PC-9 (cell line): ENCODE results near the gene KRT82. TPM values are rescaled to one million over a fixed set of nuclear protein-coding genes. Genes with fewer than 3 reads are reported as not detected.

Source experiments
- BruUV-seq: library from RNA; stranded (reverse); fragments of 400-500 nt; replicated peaks from 2 replicates; lab custom pipeline; 2021; lab: Mats Ljungman, UMichigan
- CTCF ChIA-PET: fragments of 300-600 bp; sonication (Branson Sonifier 250); formaldehyde crosslinking; loops from one replicate; lab custom pipeline; 2022; ENCODE audit warnings: antibody characterized with exemption; lab: Charles Lee
- POLR2A ChIA-PET: fragments of 300-600 bp; sonication (Branson Sonifier 250); formaldehyde crosslinking; loops from one replicate; lab custom pipeline; 2022; ENCODE audit warnings: antibody characterized with exemption; ENCODE audit not compliant: unreplicated experiment; lab: Charles Lee
- DNase-seq, 2 experiments: peaks; one replicate each; pipeline versions ENCODE4 v3.0.0 to v3.0.0-alpha.2; 2015 to 2022; ENCODE audit warnings: mixed read lengths in 1 of 2
- H2AFZ ChIP-seq: fragments of 200-600 bp; sonication (generic); 2 replicates; pipeline ENCODE4 v1.8.1; 2017; ENCODE audit warnings: antibody characterized with exemption
- H3F3A ChIP-seq: fragments of 200-600 bp; sonication (generic); 2 replicates; pipeline ENCODE4 v1.8.1; 2017; ENCODE audit warnings: antibody characterized with exemption, mild to moderate bottlenecking, low read depth; ENCODE audit not compliant: insufficient read depth
- H3K27ac ChIP-seq: fragments of 200-600 bp; sonication (generic); 2 replicates; pipeline ENCODE4 v1.6.1; 2016; ENCODE audit warnings: mixed run types
- H3K27me3 ChIP-seq: fragments of 200-600 bp; sonication (generic); 2 replicates; pipeline ENCODE4 v1.6.1; 2016; ENCODE audit warnings: low read depth, mixed run types; ENCODE audit not compliant: insufficient read depth
- H3K36me3 ChIP-seq: fragments of 200-600 bp; sonication (generic); 2 replicates; pipeline ENCODE4 v1.6.1; 2016; ENCODE audit warnings: low read depth, mixed run types
- H3K4me1 ChIP-seq: fragments of 200-600 bp; sonication (generic); replicated peaks from 2 replicates; pipeline ENCODE4 v1.6.1; 2016; ENCODE audit warnings: mixed run types; ENCODE audit not compliant: insufficient read depth
- H3K4me2 ChIP-seq: fragments of 200-600 bp; sonication (generic); 2 replicates; pipeline ENCODE4 v1.6.1; 2017; ENCODE audit warnings: mixed run types
- H3K4me3 ChIP-seq: fragments of 200-600 bp; sonication (generic); 2 replicates; pipeline ENCODE4 v1.6.1; 2016; ENCODE audit warnings: mixed run types
- H3K79me2 ChIP-seq: fragments of 200-600 bp; sonication (generic); 2 replicates; pipeline ENCODE4 v1.6.1; 2017; ENCODE audit warnings: low read depth, mixed run types
- H3K9me2 ChIP-seq: fragments of 200-600 bp; sonication (generic); 2 replicates; pipeline ENCODE4 v1.8.1; 2017; ENCODE audit warnings: mild to moderate bottlenecking; ENCODE audit not compliant: insufficient read depth
- H3K9me3 ChIP-seq: fragments of 200-600 bp; sonication (generic); 2 replicates; pipeline ENCODE4 v1.8.1; 2016; ENCODE audit warnings: low read depth; ENCODE audit not compliant: insufficient read depth
- H4K20me1 ChIP-seq: fragments of 200-600 bp; sonication (generic); 2 replicates; pipeline ENCODE4 v1.8.1; 2017; ENCODE audit not compliant: insufficient read depth
- EZH2 ChIP-seq: fragments of 200-600 bp; sonication (generic); IDR thresholded peaks from 2 replicates; pipeline ENCODE4 v1.8.0; 2017; ENCODE audit warnings: antibody characterized with exemption, low read depth
- intact Hi-C: fragments of 100-400 bp; cut with micrococcal nuclease; formaldehyde crosslinking; loops from one replicate; pipeline ENCODE4 v1.10.0; 2022; ENCODE audit not compliant: unreplicated experiment
- total RNA-seq: library from RNA; stranded (reverse); gene quantifications from 2 replicates; pipeline ENCODE4 v1.2.3, GENCODE V29; 2021
- TF ChIP-seq, protein P1 (sequence below): fragments of 200-600 bp; sonication (generic); conservative IDR thresholded peaks from 2 replicates; pipeline ENCODE4 v1.6.1; 2017; ENCODE audit warnings: mixed run types, antibody characterized with exemption, mild to moderate bottlenecking, moderate library complexity

Gene KRT82
- total RNA-seq, 1 experiment from 2014 or later: not detected

DNA sequence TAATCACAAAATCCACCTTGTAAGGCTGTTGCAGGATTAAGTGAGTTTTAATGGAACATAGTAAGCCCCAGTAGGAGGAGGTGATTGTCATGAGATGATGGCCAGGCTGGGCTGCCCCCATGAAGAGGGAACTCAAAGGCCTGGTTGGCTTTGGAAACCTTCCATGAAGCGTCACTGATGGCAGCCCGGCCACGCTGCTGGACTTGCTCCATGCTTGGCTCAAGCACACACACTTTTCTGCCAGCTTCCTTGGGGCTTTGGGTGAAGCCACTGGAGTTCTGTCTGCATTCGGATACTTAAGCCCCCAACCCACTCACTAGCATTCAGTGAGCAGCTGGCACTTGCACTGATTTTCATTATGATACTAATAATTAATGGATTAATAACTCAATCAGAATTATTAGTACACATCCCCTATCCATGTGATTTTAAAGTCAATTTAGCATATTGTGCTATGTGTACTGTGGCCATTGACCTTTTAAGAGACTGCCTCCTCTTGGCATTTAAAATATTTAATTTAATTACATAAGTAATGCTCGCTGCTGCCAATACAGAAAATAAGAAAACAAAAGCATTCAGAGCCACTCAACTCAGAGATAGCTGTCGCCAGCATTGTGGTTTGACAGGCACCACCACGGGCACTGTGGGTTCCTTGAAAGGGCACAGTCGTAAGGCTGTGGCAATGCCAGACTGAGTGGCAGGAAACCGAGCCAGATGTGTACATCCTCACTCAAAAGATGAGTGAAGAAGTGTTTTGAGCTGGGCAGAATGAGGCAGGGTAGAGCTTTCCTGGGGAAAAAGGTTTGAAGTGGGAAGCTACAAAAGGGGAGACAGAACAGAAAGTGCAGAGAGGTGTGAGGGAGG lies 54.7 kb downstream of the KRT82 start:
- Histone ChIP-seq H2AFZ (no peak overlapping the region), H3K9me2 (no peaks in the 10 kb centered on the region), H3K4me1 (peaks cover 6% of the 10 kb centered on the region), H3K27ac (no peak overlapping the region), H3F3A (peaks cover 6% of the 10 kb centered on the region), H3K36me3 (no peaks in the 10 kb centered on the region), H3K4me2 (no peak overlapping the region), H4K20me1 (no peaks in the 10 kb centered on the region), H3K27me3 (no peaks in the 10 kb centered on the region), H3K9me3 (no peaks in the 10 kb centered on the region), H3K4me3 (no peak overlapping the region), H3K79me2 (no peaks in the 10 kb centered on the region)
- intact Hi-C loops: no loop called here
- no peak for DNase-seq
- POLR2A ChIA-PET: interaction anchor here (0.6 kb wide), 1 partner anchor 454 kb away, joined by 8 read pairs; no protein-coding TSS in a partner anchor
- BruUV-seq: no TSS peak
- CTCF ChIA-PET: no interaction called here
- TF ChIP-seq, protein P1, sequence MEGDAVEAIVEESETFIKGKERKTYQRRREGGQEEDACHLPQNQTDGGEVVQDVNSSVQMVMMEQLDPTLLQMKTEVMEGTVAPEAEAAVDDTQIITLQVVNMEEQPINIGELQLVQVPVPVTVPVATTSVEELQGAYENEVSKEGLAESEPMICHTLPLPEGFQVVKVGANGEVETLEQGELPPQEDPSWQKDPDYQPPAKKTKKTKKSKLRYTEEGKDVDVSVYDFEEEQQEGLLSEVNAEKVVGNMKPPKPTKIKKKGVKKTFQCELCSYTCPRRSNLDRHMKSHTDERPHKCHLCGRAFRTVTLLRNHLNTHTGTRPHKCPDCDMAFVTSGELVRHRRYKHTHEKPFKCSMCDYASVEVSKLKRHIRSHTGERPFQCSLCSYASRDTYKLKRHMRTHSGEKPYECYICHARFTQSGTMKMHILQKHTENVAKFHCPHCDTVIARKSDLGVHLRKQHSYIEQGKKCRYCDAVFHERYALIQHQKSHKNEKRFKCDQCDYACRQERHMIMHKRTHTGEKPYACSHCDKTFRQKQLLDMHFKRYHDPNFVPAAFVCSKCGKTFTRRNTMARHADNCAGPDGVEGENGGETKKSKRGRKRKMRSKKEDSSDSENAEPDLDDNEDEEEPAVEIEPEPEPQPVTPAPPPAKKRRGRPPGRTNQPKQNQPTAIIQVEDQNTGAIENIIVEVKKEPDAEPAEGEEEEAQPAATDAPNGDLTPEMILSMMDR: no peak
- TF ChIP-seq EZH2: no peak

DNA sequence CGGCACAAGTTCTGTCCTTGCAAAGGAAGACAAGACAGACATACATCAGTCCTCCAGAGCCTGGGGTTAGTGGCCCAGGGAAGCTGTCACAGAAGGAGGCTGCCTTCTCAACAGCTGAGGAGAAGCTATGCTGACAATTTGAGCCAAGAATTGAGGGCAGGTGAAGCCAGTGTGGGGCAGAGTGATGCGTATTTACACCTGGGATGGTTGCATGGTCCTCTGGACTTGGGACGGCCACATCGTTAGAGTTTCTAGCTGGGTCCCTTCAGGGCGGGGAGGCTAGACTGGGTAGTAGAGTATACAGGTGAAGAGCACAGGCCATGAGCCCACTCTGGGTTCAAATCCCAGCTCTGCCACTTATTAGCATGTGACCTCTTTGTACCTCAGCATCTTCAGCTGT lies 55.3 kb downstream of the KRT82 start:
- ChIA-PET CTCF (no interaction called here), POLR2A (interaction anchor here (0.6 to 0.8 kb wide), 2 partner anchors 165 to 455 kb away, joined by 5 to 8 read pairs; no protein-coding TSS in a partner anchor)
- Histone ChIP-seq H3K27me3 (no peaks in the 10 kb centered on the region), H3K9me2 (no peaks in the 10 kb centered on the region), H3K4me2 (no peak overlapping the region), H3K36me3 (no peaks in the 10 kb centered on the region), H3K79me2 (no peaks in the 10 kb centered on the region), H3K9me3 (no peaks in the 10 kb centered on the region), H3K4me3 (no peak overlapping the region), H2AFZ (no peak overlapping the region), H4K20me1 (no peaks in the 10 kb centered on the region), H3K27ac (no peak overlapping the region), H3K4me1 (peaks cover 12% of the 10 kb centered on the region), H3F3A (peaks cover 13% of the 10 kb centered on the region)
- TF ChIP-seq, protein P1: no peak
- TF ChIP-seq EZH2: no peak
- BruUV-seq: no TSS peak
- intact Hi-C loops: no loop called here
- no peak for DNase-seq

DNA sequence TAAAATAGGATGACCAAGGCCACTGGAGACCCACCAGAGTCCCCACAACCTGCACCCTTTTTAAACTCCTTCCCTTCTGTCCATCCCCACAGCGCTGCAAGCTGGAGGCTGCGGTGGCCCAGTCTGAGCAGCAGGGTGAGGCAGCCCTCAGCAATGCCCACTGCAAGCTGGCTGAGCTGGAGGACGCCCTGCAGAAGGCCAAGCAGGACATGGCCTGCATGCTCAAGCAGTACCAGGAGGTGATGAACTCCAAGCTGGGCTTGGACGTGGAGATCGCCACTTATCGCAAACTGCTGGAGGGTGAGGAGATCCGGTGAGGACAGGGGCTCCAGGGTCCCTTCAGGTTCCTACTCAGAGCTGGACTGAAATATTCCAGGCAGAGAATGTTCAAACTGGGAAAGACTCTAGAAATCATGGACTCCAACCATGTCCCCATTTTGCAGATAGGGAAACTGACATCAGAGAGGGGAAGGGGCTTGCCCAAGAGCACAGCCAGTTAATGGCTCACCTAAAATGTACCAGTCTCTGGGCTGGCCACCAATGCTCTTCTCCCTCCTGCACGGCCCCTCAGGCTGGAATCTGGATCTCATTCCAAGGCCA lies 56.0 kb downstream of the KRT82 start:
- Histone ChIP-seq H3K9me3 (no peaks in the 10 kb centered on the region), H4K20me1 (no peaks in the 10 kb centered on the region), H2AFZ (no peak overlapping the region), H3K27ac (no peak overlapping the region), H3K79me2 (no peaks in the 10 kb centered on the region), H3K36me3 (no peaks in the 10 kb centered on the region), H3K4me1 (peaks cover 19% of the 10 kb centered on the region), H3K27me3 (no peaks in the 10 kb centered on the region), H3K4me2 (no peak overlapping the region), H3K9me2 (no peaks in the 10 kb centered on the region), H3F3A (peaks cover 19% of the 10 kb centered on the region), H3K4me3 (no peak overlapping the region)
- POLR2A ChIA-PET: interaction anchor here (0.8 kb wide), 1 partner anchor 164 kb away, joined by 5 read pairs; no protein-coding TSS in a partner anchor
- CTCF ChIA-PET: no interaction called here
- TF ChIP-seq EZH2: no peak
- TF ChIP-seq, protein P1: no peak
- intact Hi-C loops: no loop called here
- no peak for DNase-seq
- no TSS peak for BruUV-seq
